HUES48 (cell line): ENCODE results near the gene RGS6.

ENCODE experiments used
- H3K27ac ChIP-seq: one replicate; pipeline ENCODE4 v1.7.0; 2013; ENCODE audit warnings: low read depth, low read length, inconsistent platforms
- H3K27me3 ChIP-seq: 2 replicates; pipeline ENCODE4 v1.6.1; 2013; ENCODE audit warnings: mild to moderate bottlenecking, low read length; ENCODE audit not compliant: control insufficient read depth, insufficient read depth
- H3K36me3 ChIP-seq: 2 replicates; pipeline ENCODE4 v1.6.1; 2013; ENCODE audit warnings: low read length; ENCODE audit not compliant: control insufficient read depth, insufficient read depth
- H3K4me1 ChIP-seq: 2 replicates; pipeline ENCODE4 v1.6.1; 2013; ENCODE audit warnings: mild to moderate bottlenecking, low read length; ENCODE audit not compliant: control insufficient read depth, insufficient read depth
- H3K4me3 ChIP-seq: 2 replicates; pipeline ENCODE4 v1.5.1; 2013; ENCODE audit warnings: mild to moderate bottlenecking, low read depth, low read length
- H3K9ac ChIP-seq: 2 replicates; pipeline ENCODE4 v1.6.1; 2013; ENCODE audit warnings: mild to moderate bottlenecking, low read depth, low read length, moderate library complexity
- H3K9me3 ChIP-seq: 2 replicates; pipeline ENCODE4 v1.6.1; 2013; ENCODE audit warnings: low read length; ENCODE audit not compliant: control insufficient read depth, insufficient read depth

RGS6 gene

GRCh38 chr14:72450473-72451044 is 518.3 kb downstream of the RGS6 start:
- Histone ChIP-seq H3K4me3 (no peak overlapping the region), H3K36me3 (no peaks in the 10 kb centered on the region), H3K4me1 (no peaks in the 10 kb centered on the region), H3K27ac (peak overlapping the region; percentile 61), H3K9me3 (no peaks in the 10 kb centered on the region), H3K9ac (no peak overlapping the region), H3K27me3 (no peaks in the 10 kb centered on the region)

GRCh38 chr14:72451054-72451972 is 519.1 kb downstream of the RGS6 start:
- no peak overlapping the region for H3K4me3 ChIP-seq
- no peaks in the 10 kb centered on the region for H3K9me3 ChIP-seq
- H3K4me1 ChIP-seq, result no peaks in the 10 kb centered on the region
- H3K36me3 ChIP-seq, result no peaks in the 10 kb centered on the region
- H3K27ac ChIP-seq, result peak overlapping the region; percentile 61
- no peak overlapping the region for H3K9ac ChIP-seq
- H3K27me3 ChIP-seq, result no peaks in the 10 kb centered on the region

GRCh38 chr14:72452774-72453173 is 520.5 kb downstream of the RGS6 start:
- no peaks in the 10 kb centered on the region for H3K9me3 ChIP-seq
- H3K27me3 ChIP-seq, result no peaks in the 10 kb centered on the region
- no peak overlapping the region for H3K27ac ChIP-seq
- no peak overlapping the region for H3K9ac ChIP-seq
- no peak overlapping the region for H3K4me3 ChIP-seq
- H3K4me1 ChIP-seq, result no peaks in the 10 kb centered on the region
- H3K36me3 ChIP-seq, result no peaks in the 10 kb centered on the region

GRCh38 chr14:72454388-72455160 is 522.3 kb downstream of the RGS6 start:
- Histone ChIP-seq H3K9me3 (no peaks in the 10 kb centered on the region), H3K27me3 (no peaks in the 10 kb centered on the region), H3K27ac (no peak overlapping the region), H3K4me3 (no peak overlapping the region), H3K9ac (no peak overlapping the region), H3K4me1 (no peaks in the 10 kb centered on the region), H3K36me3 (no peaks in the 10 kb centered on the region)

- H3K9me3 ChIP-seq, result no peaks in the 10 kb centered on the region
- no peaks in the 10 kb centered on the region for H3K4me1 ChIP-seq
- no peak overlapping the region for H3K9ac ChIP-seq
- H3K27me3 ChIP-seq, result no peaks in the 10 kb centered on the region
- H3K27ac ChIP-seq, result no peak overlapping the region
- H3K4me3 ChIP-seq, result no peak overlapping the region
- H3K36me3 ChIP-seq, result no peaks in the 10 kb centered on the region
These were observed 525.4 kb downstream of the RGS6 start for GRCh38 chr14:72457641-72458040.

GRCh38 chr14:72462056-72462455 is 529.8 kb downstream of the RGS6 start:
- Histone ChIP-seq H3K9me3 (peaks cover 13% of the 10 kb centered on the region), H3K36me3 (no peaks in the 10 kb centered on the region), H3K4me3 (no peak overlapping the region), H3K4me1 (no peaks in the 10 kb centered on the region), H3K27ac (no peak overlapping the region), H3K9ac (no peak overlapping the region), H3K27me3 (no peaks in the 10 kb centered on the region)

- Histone ChIP-seq H3K36me3 (no peaks in the 10 kb centered on the region), H3K9ac (no peak overlapping the region), H3K27ac (no peak overlapping the region), H3K9me3 (peaks cover 13% of the 10 kb centered on the region), H3K4me1 (no peaks in the 10 kb centered on the region), H3K27me3 (no peaks in the 10 kb centered on the region), H3K4me3 (no peak overlapping the region)
These were observed 531.1 kb downstream of the RGS6 start for GRCh38 chr14:72463291-72463866.

GRCh38 chr14:72464226-72464625 is 532.0 kb downstream of the RGS6 start:
- H3K4me1 ChIP-seq, result no peaks in the 10 kb centered on the region
- no peaks in the 10 kb centered on the region for H3K27me3 ChIP-seq
- H3K9ac ChIP-seq, result no peak overlapping the region
- peaks cover 13% of the 10 kb centered on the region for H3K9me3 ChIP-seq
- H3K4me3 ChIP-seq, result no peak overlapping the region
- H3K27ac ChIP-seq, result no peak overlapping the region
- no peaks in the 10 kb centered on the region for H3K36me3 ChIP-seq

GRCh38 chr14:72466325-72466724 is 534.1 kb downstream of the RGS6 start:
- no peaks in the 10 kb centered on the region for H3K4me1 ChIP-seq
- peaks cover 13% of the 10 kb centered on the region for H3K9me3 ChIP-seq
- no peaks in the 10 kb centered on the region for H3K36me3 ChIP-seq
- H3K9ac ChIP-seq, result no peak overlapping the region
- H3K4me3 ChIP-seq, result no peak overlapping the region
- no peaks in the 10 kb centered on the region for H3K27me3 ChIP-seq
- H3K27ac ChIP-seq, result no peak overlapping the region

GRCh38 chr14:72471346-72471745 is 539.1 kb downstream of the RGS6 start:
- Histone ChIP-seq H3K27me3 (no peaks in the 10 kb centered on the region), H3K4me3 (no peak overlapping the region), H3K36me3 (no peaks in the 10 kb centered on the region), H3K9me3 (peaks cover 4% of the 10 kb centered on the region), H3K4me1 (no peaks in the 10 kb centered on the region), H3K27ac (no peak overlapping the region), H3K9ac (no peak overlapping the region)
